IMR-90 (cell line): Measurements from ENCODE around the gene TBC1D8. TPM values are rescaled to one million over a fixed set of nuclear protein-coding genes. Genes with fewer than 3 reads are reported as not detected.

Source experiments
- ATAC-seq: fragments of 200-7000 bp; cut with Tn5 transposase; 2 replicates; pipeline ENCODE4 v1.9.1; 2020; ENCODE audit warnings: low read depth, mild to moderate bottlenecking, moderate library complexity
- BruUV-seq: library from RNA; stranded (reverse); fragments of 400-500 nt; replicated peaks from 2 replicates; lab custom pipeline; 2021; lab: Mats Ljungman, UMichigan
- CTCF ChIA-PET: fragments of 300-600 bp; formaldehyde crosslinking; extraction: SDS; loops from one replicate; lab custom pipeline; 2021; ENCODE audit warnings: antibody characterized with exemption; lab: Yijun Ruan, JAX
- POLR2A ChIA-PET: fragments of 300-600 bp; sonication (Branson Sonifier 250); formaldehyde crosslinking; loops from one replicate; lab custom pipeline; 2022; ENCODE audit warnings: antibody characterized with exemption; ENCODE audit not compliant: unreplicated experiment; lab: Charles Lee
- DNase-seq: peaks from one replicate; pipeline ENCODE4 v3.0.0; 2013
- H2AFZ ChIP-seq: replicated peaks from 2 replicates; pipeline ENCODE3; 2013; ENCODE audit warnings: low read length, mild to moderate bottlenecking; ENCODE audit not compliant: poor library complexity
- H2AK5ac ChIP-seq: 2 replicates; pipeline ENCODE4 v1.6.1; 2013; ENCODE audit warnings: low read depth, low read length, inconsistent platforms
- H2AK9ac ChIP-seq: replicated peaks from 2 replicates; pipeline ENCODE3; 2013; ENCODE audit warnings: mild to moderate bottlenecking, low read depth, low read length, moderate library complexity; ENCODE audit not compliant: poor library complexity
- H2BK120ac ChIP-seq: 2 replicates; pipeline ENCODE4 v1.6.1; 2013; ENCODE audit warnings: low read depth, low read length, inconsistent platforms
- H2BK15ac ChIP-seq: 3 replicates; pipeline ENCODE4 v1.6.1; 2013; ENCODE audit warnings: low read depth, low read length, inconsistent platforms
- H2BK20ac ChIP-seq: 2 replicates; pipeline ENCODE4 v1.6.1; 2013; ENCODE audit warnings: low read depth, mild to moderate bottlenecking, inconsistent platforms, low read length, moderate library complexity
- H2BK5ac ChIP-seq: 2 replicates; pipeline ENCODE4 v1.6.1; 2013; ENCODE audit warnings: mild to moderate bottlenecking, low read depth, low read length, inconsistent platforms; ENCODE audit not compliant: poor library complexity, severe bottlenecking
- H3K14ac ChIP-seq: replicated peaks from 2 replicates; pipeline ENCODE4 v1.6.1; 2013; ENCODE audit warnings: low read depth, low read length, inconsistent platforms
- H3K18ac ChIP-seq: 2 replicates; pipeline ENCODE4 v1.6.1; 2013; ENCODE audit warnings: low read depth, low read length, control low read depth
- H3K23ac ChIP-seq: 2 replicates; pipeline ENCODE4 v1.6.1; 2013; ENCODE audit warnings: low read depth, low read length, inconsistent platforms
- H3K27ac ChIP-seq: 2 replicates; pipeline ENCODE4 v1.5.1; 2013; ENCODE audit warnings: mild to moderate bottlenecking, control low read depth, low read length; ENCODE audit not compliant: insufficient read depth
- H3K27me3 ChIP-seq: 2 replicates; pipeline ENCODE4 v1.6.1; 2013; ENCODE audit warnings: low read length; ENCODE audit not compliant: control insufficient read depth, insufficient read depth
- H3K36me3 ChIP-seq: 2 replicates; pipeline ENCODE4 v1.6.1; 2013; ENCODE audit warnings: low read length, mixed read lengths; ENCODE audit not compliant: control insufficient read depth, insufficient read depth
- H3K4ac ChIP-seq: 2 replicates; pipeline ENCODE4 v1.6.1; 2013; ENCODE audit warnings: low read depth, low read length, inconsistent platforms
- H3K4me1 ChIP-seq: 2 replicates; pipeline ENCODE4 v1.6.1; 2013; ENCODE audit warnings: low read length, mixed read lengths; ENCODE audit not compliant: control insufficient read depth, insufficient read depth
- H3K4me2 ChIP-seq: 2 replicates; pipeline ENCODE4 v1.6.1; 2013; ENCODE audit warnings: low read depth, mild to moderate bottlenecking, control low read depth, low read length, moderate library complexity
- H3K4me3 ChIP-seq: 2 replicates; pipeline ENCODE4 v1.5.1; 2013; ENCODE audit warnings: low read depth, mild to moderate bottlenecking, control low read depth, low read length, moderate library complexity; ENCODE audit not compliant: insufficient read depth
- H3K56ac ChIP-seq: 2 replicates; pipeline ENCODE4 v1.6.1; 2013; ENCODE audit warnings: low read length, inconsistent platforms; ENCODE audit not compliant: insufficient read depth; ENCODE audit errors: extremely low read depth
- H3K79me1 ChIP-seq, 2 experiments: 2 replicates each; pipeline ENCODE4 v1.6.1; 2013; ENCODE audit warnings: low read length in 2 of 2, inconsistent platforms in 1 of 2, low read depth in 1 of 2
- H3K9ac ChIP-seq: 2 replicates; pipeline ENCODE4 v1.6.1; 2013; ENCODE audit warnings: low read depth, low read length, control low read depth
- H3K9me1 ChIP-seq: 2 replicates; pipeline ENCODE4 v1.6.1; 2013; ENCODE audit warnings: low read length, inconsistent platforms; ENCODE audit not compliant: insufficient read depth
- H3K9me3 ChIP-seq: 2 replicates; pipeline ENCODE4 v1.6.1; 2013; ENCODE audit warnings: low read length; ENCODE audit not compliant: control insufficient read depth, insufficient read depth
- H4K20me1 ChIP-seq: 2 replicates; pipeline ENCODE4 v1.6.1; 2013; ENCODE audit warnings: low read length, inconsistent platforms; ENCODE audit not compliant: insufficient read depth
- H4K5ac ChIP-seq: 2 replicates; pipeline ENCODE4 v1.6.1; 2013; ENCODE audit warnings: mild to moderate bottlenecking, low read depth, low read length, control low read depth
- H4K8ac ChIP-seq, 2 experiments: 2 replicates each; pipeline ENCODE4 v1.6.1; 2013; ENCODE audit warnings: low read depth in 2 of 2, low read length in 2 of 2, control low read depth in 1 of 2, inconsistent platforms in 1 of 2
- H4K91ac ChIP-seq: 2 replicates; pipeline ENCODE4 v1.6.1; 2013; ENCODE audit warnings: low read depth, low read length, inconsistent platforms; ENCODE audit not compliant: insufficient read depth
- BHLHE40 ChIP-seq: fragments of 150-350 bp; IDR thresholded peaks from 2 replicates; pipeline ENCODE4 v1.6.1; 2016; ENCODE audit warnings: mild to moderate bottlenecking, low read depth, low read length
- CEBPB ChIP-seq: IDR thresholded peaks from 2 replicates; pipeline ENCODE4 v1.6.1; 2012; ENCODE audit warnings: low read depth, low read length, improper control_type of control experiment
- CHD1 ChIP-seq: IDR thresholded peaks from 2 replicates; pipeline ENCODE4 v1.6.1; 2012; ENCODE audit warnings: low read depth, low read length, improper control_type of control experiment
- CTCF ChIP-seq: conservative IDR thresholded peaks from 2 replicates; pipeline ENCODE4 v1.5.1; 2012; ENCODE audit warnings: mild to moderate bottlenecking, low read depth, low read length, improper control_type of control experiment
- ELK1 ChIP-seq: fragments of 150-350 bp; IDR thresholded peaks from 2 replicates; pipeline ENCODE4 v1.6.1; 2016; ENCODE audit warnings: low read depth, mild to moderate bottlenecking, low read length, moderate library complexity, borderline replicate concordance
- FOS ChIP-seq: fragments of 150-350 bp; IDR thresholded peaks from 2 replicates; pipeline ENCODE4 v1.6.1; 2016; ENCODE audit warnings: low read depth, low read length
- MAFK ChIP-seq: IDR thresholded peaks from 2 replicates; pipeline ENCODE4 v1.6.1; 2012; ENCODE audit warnings: low read depth, low read length, improper control_type of control experiment
- MXI1 ChIP-seq: IDR thresholded peaks from 2 replicates; pipeline ENCODE4 v1.6.1; 2012; ENCODE audit warnings: low read depth, mild to moderate bottlenecking, low read length, moderate library complexity, borderline replicate concordance
- NFE2L2 ChIP-seq: fragments of 150-350 bp; IDR thresholded peaks from 2 replicates; pipeline ENCODE4 v1.6.1; 2016; ENCODE audit warnings: low read depth, mild to moderate bottlenecking, low read length
- POLR2A ChIP-seq: IDR thresholded peaks from 2 replicates; pipeline ENCODE4 v1.6.1; 2012; ENCODE audit warnings: mild to moderate bottlenecking, low read depth, low read length
- RAD21 ChIP-seq: IDR thresholded peaks from 2 replicates; pipeline ENCODE4 v1.6.1; 2012; ENCODE audit warnings: low read length, improper control_type of control experiment
- RCOR1 ChIP-seq: IDR thresholded peaks from 2 replicates; pipeline ENCODE4 v1.6.1; 2012; ENCODE audit warnings: mild to moderate bottlenecking, low read length, improper control_type of control experiment; ENCODE audit not compliant: insufficient replicate concordance
- RFX5 ChIP-seq: IDR thresholded peaks from 2 replicates; pipeline ENCODE4 v1.8.0; 2012; ENCODE audit warnings: low read depth, mild to moderate bottlenecking, low read length, moderate library complexity
- SMC3 ChIP-seq: fragments of 150-350 bp; IDR thresholded peaks from 2 replicates; pipeline ENCODE4 v1.6.1; 2016; ENCODE audit warnings: low read depth, mild to moderate bottlenecking, antibody characterized with exemption, low read length, moderate library complexity
- USF2 ChIP-seq: fragments of 150-350 bp; IDR thresholded peaks from 2 replicates; pipeline ENCODE4 v1.6.1; 2017; ENCODE audit warnings: mild to moderate bottlenecking, antibody characterized with exemption, low read length, low read depth
- WGBS, 2 experiments: methylation state at CpG; one replicate each; pipeline versions ENCODE4 v1.1.5 to v1.1.7; 2013; ENCODE audit warnings: missing lambda C conversion rate in 2 of 2; ENCODE audit not compliant: insufficient read length in 1 of 2; ENCODE audit errors: extremely low coverage in 2 of 2; 5-methylcytosine and 5-hydroxymethylcytosine counted together
- dilution Hi-C: fragments of 300-500 bp; cut with HindIII; formaldehyde crosslinking; loops from one replicate; pipeline ENCODE4 v1.14.3; 2018; ENCODE audit warnings: low sequenced_read_pairs; ENCODE audit not compliant: unreplicated experiment
- in situ Hi-C: fragments of 300-500 bp; cut with MboI; formaldehyde crosslinking; loops from 3 replicates; pipeline ENCODE4 v1.14.3; 2019; ENCODE audit warnings: low sequenced_read_pairs, inconsistent platforms, mixed read lengths
- intact Hi-C: fragments of 100-400 bp; cut with micrococcal nuclease; formaldehyde crosslinking; loops from 2 replicates; pipeline ENCODE4 v1.10.0; 2022
- polyA plus RNA-seq, 3 experiments: library from polyadenylated mRNA; depleted of rRNA; stranded (reverse); fragments of >200 nt; gene quantifications; 2 replicates each; pipeline ENCODE4 v1.2.3, GENCODE V29; 2012; ENCODE audit warnings: low replicate concordance in 1 of 3
- total RNA-seq: library from RNA; depleted of rRNA; stranded (reverse); fragments of >200 nt; gene quantifications from 2 replicates; pipeline ENCODE4 v1.2.3, GENCODE V29; 2012

TBC1D8 gene
- total and polyA plus RNA-seq, 2 of the 4 experiments (the other 2 are of a cell fraction): 1.3 to 1.5 TPM

GRCh38 chr2:101140237-101140636 is 10.9 kb downstream of the TBC1D8 start:
- dilution Hi-C loops: no loop called here
- peaks cover 2% of the 10 kb centered on the region; the same call in 1 of the 2 replicates for H3K9me1 ChIP-seq
- CTCF ChIA-PET: interaction anchor here (0.6 to 1.0 kb wide), 2 partner anchors 70 to 83 kb away, joined by 3 read pairs; no protein-coding TSS in a partner anchor
- H3K23ac ChIP-seq: no peak overlapping the region
- no peak overlapping the region for H3K27ac ChIP-seq
- no peak overlapping the region for H2BK120ac ChIP-seq
- H3K56ac ChIP-seq: no peak overlapping the region
- POLR2A ChIA-PET: interaction anchor here (0.7 kb wide), 1 partner anchor 11 kb away, joined by 3 read pairs; the partner anchor contains the start of gene TBC1D8
- intact Hi-C loops: no loop called here
- H3K4me3 ChIP-seq: no peak overlapping the region
- peaks cover 0 to 33% of the 10 kb centered on the region in 2 experiments; a peak in 2 of 4 replicates for H3K79me1 ChIP-seq
- no TSS peak for BruUV-seq
- peaks cover under 1% of the 10 kb centered on the region; the same call in 1 of the 2 replicates for H4K20me1 ChIP-seq
- no peaks in the 10 kb centered on the region for H3K9me3 ChIP-seq
- H4K8ac ChIP-seq: no peak overlapping the region
- no peak overlapping the region for H3K18ac ChIP-seq
- H2AFZ ChIP-seq: no peak overlapping the region
- H2BK20ac ChIP-seq: no peak overlapping the region
- H4K5ac ChIP-seq: no peak overlapping the region
- H3K14ac ChIP-seq: no peak overlapping the region
- 60% methylated on average over 6 of the region's 7 CpGs; no CpG with 5 or more reads in 1 of the 2 experiments for WGBS, 2 experiments
- no peak overlapping the region for H3K4me2 ChIP-seq
- H3K4ac ChIP-seq: no peak overlapping the region
- in situ Hi-C loops: no loop called here
- no peak for ATAC-seq
- H3K4me1 ChIP-seq: no peaks in the 10 kb centered on the region
- no peak overlapping the region for H2AK9ac ChIP-seq
- peaks cover 3% of the 10 kb centered on the region for H3K27me3 ChIP-seq
- no peak overlapping the region for H2BK5ac ChIP-seq
- no peak for TF ChIP-seq CHD1
- no peak for TF ChIP-seq SMC3
- TF ChIP-seq FOS: no peak
- no peak for TF ChIP-seq RAD21
- TF ChIP-seq CEBPB: no peak
- TF ChIP-seq MAFK: no peak
- no peak for TF ChIP-seq BHLHE40
- TF ChIP-seq MXI1: no peak
- no peak for TF ChIP-seq RFX5
- no peak for TF ChIP-seq USF2
- TF ChIP-seq RCOR1: no peak
- no peak for TF ChIP-seq POLR2A
- no peak for TF ChIP-seq ELK1
- no peak for TF ChIP-seq NFE2L2
- no peak for TF ChIP-seq CTCF
- no peak overlapping the region for H3K9ac ChIP-seq
- no peak overlapping the region for H2AK5ac ChIP-seq
- no peak overlapping the region for H2BK15ac ChIP-seq
- no peak overlapping the region for H4K91ac ChIP-seq
- no peak for DNase-seq
- H3K36me3 ChIP-seq: no peaks in the 10 kb centered on the region
